HPDE6-E6E7 (cell line): ENCODE data around the gene SNRPD3.
"Not testable (repeated sequence)": the region's sequence is repeated elsewhere in the genome, so short reads cannot be mapped to it uniquely, and the experiment has no call there.

ENCODE experiments used
- DNase-seq: peaks from one replicate; pipeline ENCODE4 v3.0.0; 2011; ENCODE audit warnings: missing footprints; ENCODE audit errors: extremely low spot score

Gene SNRPD3

GRCh38 chr22:24609888-24610287, 54.1 kb downstream of the SNRPD3 start:
- DNase-seq = not testable (repeated sequence)

GRCh38 chr22:24614794-24615193, 59.0 kb downstream of the SNRPD3 start:
- DNase-seq = not testable (repeated sequence)

GRCh38 chr22:24621244-24621643, 65.4 kb downstream of the SNRPD3 start:
- not testable (repeated sequence) for DNase-seq

DNA sequence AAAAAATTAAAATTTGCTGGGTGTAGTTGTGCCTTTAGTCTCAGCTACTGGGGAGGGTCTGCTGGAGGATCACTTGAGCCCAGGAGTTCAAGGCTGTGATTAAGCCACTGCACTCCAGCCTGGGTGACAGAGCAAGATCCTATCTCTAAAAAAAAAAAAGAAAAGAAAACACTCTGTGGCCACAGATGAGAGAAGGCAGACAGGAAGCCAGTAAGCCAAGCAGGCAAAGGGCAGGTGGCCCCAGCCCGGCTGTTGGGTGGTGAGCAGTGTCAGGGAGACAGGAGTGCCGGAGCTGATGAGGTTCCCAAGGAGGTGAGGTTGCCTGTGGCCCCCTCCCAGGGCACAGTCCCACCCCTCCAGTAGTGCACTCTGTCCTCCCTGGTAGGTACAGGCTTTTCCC, 66.8 kb downstream of the SNRPD3 start:
- not testable (repeated sequence) for DNase-seq
